Panc1 (cell line): ENCODE results near the gene SHROOM3.

Source experiments
- CTCF ChIP-seq: fragments of 450-650 bp; IDR thresholded peaks from 2 replicates; pipeline ENCODE4 v1.5.1; 2017; ENCODE audit warnings: mild to moderate bottlenecking
- POLR2AphosphoS5 ChIP-seq: IDR thresholded peaks from 2 replicates; pipeline ENCODE4 v1.6.1; 2012; ENCODE audit warnings: mild to moderate bottlenecking, low read depth, low read length, moderate library complexity
- REST ChIP-seq, 2 experiments: IDR thresholded peaks; 2 replicates each; pipeline ENCODE4 v1.6.1; 2011 to 2012; ENCODE audit warnings: low read depth in 2 of 2, control low read depth in 1 of 2, low read length in 1 of 2, mild to moderate bottlenecking in 1 of 2, moderate library complexity in 1 of 2; ENCODE audit not compliant: insufficient read depth in 1 of 2
- SIN3A ChIP-seq: IDR thresholded peaks from 2 replicates; pipeline ENCODE4 v1.6.1; 2012; ENCODE audit warnings: low read depth, mild to moderate bottlenecking, low read length, moderate library complexity, borderline replicate concordance; ENCODE audit not compliant: insufficient read depth
- TCF7L2 ChIP-seq: IDR thresholded peaks from 2 replicates; pipeline ENCODE4 v1.6.1; 2011; ENCODE audit warnings: mild to moderate bottlenecking, low read depth, low read length, inconsistent platforms

- no peak for TF ChIP-seq REST (IDR thresholded peaks at IDR 0.05; ENCODE audit: insufficient read depth in 1 of 2, low read depth in 2 of 2, low read length in 1 of 2)
- TF ChIP-seq POLR2AphosphoS5: no peak
- no peak for TF ChIP-seq CTCF
- no peak for TF ChIP-seq TCF7L2
- no peak for TF ChIP-seq SIN3A
Observed at GRCh38 chr4:76718831-76719230, 283.8 kb downstream of the SHROOM3 start.
